GM19452 (cell line): ENCODE results near the gene RNF213.
"Not testable (repeated sequence)": the region's sequence is repeated elsewhere in the genome, so short reads cannot be mapped to it uniquely, and the experiment has no call there.

Source experiments
- ATAC-seq: cut with Tn5 transposase; IDR thresholded peaks from one replicate; pipeline ENCODE4 v1.9.1; 2021; ENCODE audit not compliant: unreplicated experiment

The RNF213 gene

GRCh38 chr17:80248894-80249710, 11.6 kb upstream of the RNF213 start:
- no peak for ATAC-seq

- no peak for ATAC-seq
Observed at GRCh38 chr17:80251966-80252365, 8.7 kb upstream of the RNF213 start.

- ATAC-seq = no peak
Observed at GRCh38 chr17:80252871-80253270, 7.8 kb upstream of the RNF213 start.

- no peak for ATAC-seq
Observed at GRCh38 chr17:80253631-80254395, 6.8 kb upstream of the RNF213 start.

GRCh38 chr17:80254396-80255251, 6.0 kb upstream of the RNF213 start:
- ATAC-seq = peak; percentile 57

GRCh38 chr17:80256034-80256350, 4.7 kb upstream of the RNF213 start:
- ATAC-seq = no peak

GRCh38 chr17:80257716-80258213, 2.9 kb upstream of the RNF213 start:
- ATAC-seq = no peak

GRCh38 chr17:80258296-80258695, 2.4 kb upstream of the RNF213 start:
- ATAC-seq = not testable (repeated sequence)

- ATAC-seq = no peak
Observed at GRCh38 chr17:80259457-80260068, 1.1 kb upstream of the RNF213 start.

GRCh38 chr17:80260069-80260535, 550 bp upstream of the RNF213 start:
- ATAC-seq = no peak

GRCh38 chr17:80261159-80261894, 675 bp downstream of the RNF213 start:
- ATAC-seq = no peak

GRCh38 chr17:80261895-80262279, 1.2 kb downstream of the RNF213 start:
- ATAC-seq = no peak

GRCh38 chr17:80262291-80262690, 1.6 kb downstream of the RNF213 start:
- ATAC-seq = no peak

GRCh38 chr17:80262775-80263244, 2.2 kb downstream of the RNF213 start:
- no peak for ATAC-seq

- peak; percentile 39 for ATAC-seq
Observed at GRCh38 chr17:80263253-80264204, 2.9 kb downstream of the RNF213 start.

- no peak for ATAC-seq
Observed at GRCh38 chr17:80264205-80265075, 3.8 kb downstream of the RNF213 start.

- peak; percentile 38 for ATAC-seq
Observed at GRCh38 chr17:80265205-80266068, 4.8 kb downstream of the RNF213 start.
